Activated T-cell treated with anti-CD3 and anti-CD28 coated beads for 24 hours (primary cell): Measurements from ENCODE around the gene IVL.

Experiments used
- DNase-seq: peaks from one replicate; pipeline ENCODE4 v3.0.0-alpha.2; 2020; ENCODE audit warnings: low read depth

IVL gene

GRCh38 chr1:152946651-152947256 is 38.4 kb downstream of the IVL start, which contains the start of gene SPRR5:
Gene SPRR5 (plus strand): TSS chr1:152947206. CDS start chr1:152948555, 1,349 bp downstream.
- no peak for DNase-seq

GRCh38 chr1:152951711-152952110 is 43.4 kb downstream of the IVL start:
- DNase-seq, result no peak

GRCh38 chr1:152953761-152954160 is 45.4 kb downstream of the IVL start:
- no peak for DNase-seq

- DNase-seq, result no peak
These were observed 46.1 kb downstream of the IVL start for GRCh38 chr1:152954436-152954835.

GRCh38 chr1:152957561-152957960 is 49.2 kb downstream of the IVL start:
- no peak for DNase-seq

GRCh38 chr1:152959273-152959672 is 50.9 kb downstream of the IVL start:
- no peak for DNase-seq

- DNase-seq, result no peak
These were observed 51.6 kb downstream of the IVL start for GRCh38 chr1:152959801-152960451.

- no peak for DNase-seq
These were observed 52.2 kb downstream of the IVL start for GRCh38 chr1:152960452-152961044.
